H9 (cell line): Measurements from ENCODE around the gene TLE5. TPM values are rescaled to one million over a fixed set of nuclear protein-coding genes. Genes with fewer than 3 reads are reported as not detected.
A peak's percentile ranks its signal among the peaks of the same experiment; 100 is the strongest.

ENCODE experiments used
- DNase-seq: peaks from one replicate; pipeline ENCODE4 v3.0.0-alpha.2; 2017
- H2AFZ ChIP-seq: one replicate; pipeline ENCODE4 v1.6.1; 2013; ENCODE audit warnings: mild to moderate bottlenecking, low read length, control low read depth, moderate library complexity
- H2AK5ac ChIP-seq: 2 replicates; pipeline ENCODE4 v1.6.1; 2013; ENCODE audit warnings: low read length, control low read depth, mixed read lengths; ENCODE audit not compliant: insufficient read length
- H2BK120ac ChIP-seq: one replicate; pipeline ENCODE4 v1.6.1; 2013; ENCODE audit warnings: low read depth, mild to moderate bottlenecking, low read length, control low read depth, inconsistent platforms; ENCODE audit not compliant: poor library complexity, severe bottlenecking
- H2BK12ac ChIP-seq: 2 replicates; pipeline ENCODE4 v1.6.1; 2013; ENCODE audit warnings: low read length, control low read depth, mixed read lengths, low read depth; ENCODE audit not compliant: insufficient read length
- H2BK15ac ChIP-seq: 2 replicates; pipeline ENCODE4 v1.6.1; 2013; ENCODE audit warnings: low read depth, low read length, control low read depth
- H2BK20ac ChIP-seq: one replicate; pipeline ENCODE4 v1.6.1; 2013; ENCODE audit warnings: low read depth, mild to moderate bottlenecking, low read length, control low read depth, inconsistent platforms; ENCODE audit not compliant: poor library complexity, severe bottlenecking
- H2BK5ac ChIP-seq: 2 replicates; pipeline ENCODE4 v1.6.1; 2013; ENCODE audit warnings: low read length, control low read depth, mixed read lengths; ENCODE audit not compliant: insufficient read length
- H3K14ac ChIP-seq: 2 replicates; pipeline ENCODE4 v1.6.1; 2013; ENCODE audit warnings: low read length, control low read depth; ENCODE audit not compliant: insufficient read depth
- H3K18ac ChIP-seq: 2 replicates; pipeline ENCODE4 v1.6.1; 2013; ENCODE audit warnings: low read depth, mild to moderate bottlenecking, mixed read lengths, low read length, control low read depth; ENCODE audit not compliant: insufficient read length
- H3K23ac ChIP-seq: 2 replicates; pipeline ENCODE4 v1.6.1; 2013; ENCODE audit warnings: low read length, control low read depth, mixed read lengths, low read depth; ENCODE audit not compliant: insufficient read length
- H3K23me2 ChIP-seq: 2 replicates; pipeline ENCODE4 v1.6.1; 2013; ENCODE audit warnings: low read depth, mild to moderate bottlenecking, mixed read lengths, low read length, control low read depth; ENCODE audit not compliant: insufficient read length, poor library complexity, severe bottlenecking
- H3K27ac ChIP-seq: 2 replicates; pipeline ENCODE4 v1.5.1; 2013; ENCODE audit warnings: low read length, control low read depth, mixed read lengths, low read depth; ENCODE audit not compliant: insufficient read length
- H3K27me3 ChIP-seq: 2 replicates; pipeline ENCODE4 v1.6.1; 2013; ENCODE audit warnings: low read length, control low read depth, inconsistent platforms; ENCODE audit not compliant: insufficient read depth
- H3K4ac ChIP-seq: 2 replicates; pipeline ENCODE4 v1.6.1; 2013; ENCODE audit warnings: low read depth, mild to moderate bottlenecking, control low read depth, inconsistent platforms, low read length, moderate library complexity
- H3K4me1 ChIP-seq: 2 replicates; pipeline ENCODE4 v1.6.1; 2013; ENCODE audit warnings: low read length, control low read depth, inconsistent platforms; ENCODE audit not compliant: insufficient read depth
- H3K4me2 ChIP-seq: 2 replicates; pipeline ENCODE4 v1.6.1; 2013; ENCODE audit warnings: low read length, control low read depth, mixed read lengths; ENCODE audit not compliant: insufficient read length, insufficient read depth
- H3K56ac ChIP-seq: 2 replicates; pipeline ENCODE4 v1.6.1; 2013; ENCODE audit warnings: low read depth, mild to moderate bottlenecking, mixed read lengths, low read length, control low read depth; ENCODE audit not compliant: insufficient read length
- H3K79me1 ChIP-seq: 2 replicates; pipeline ENCODE4 v1.6.1; 2013; ENCODE audit warnings: low read depth, mild to moderate bottlenecking, moderate library complexity, low read length, control low read depth, inconsistent platforms; ENCODE audit not compliant: insufficient read depth, poor library complexity, severe bottlenecking
- H3K79me2 ChIP-seq: 2 replicates; pipeline ENCODE4 v1.6.1; 2013; ENCODE audit warnings: low read length, control low read depth, inconsistent platforms; ENCODE audit not compliant: insufficient read depth
- H3K9ac ChIP-seq: 2 replicates; pipeline ENCODE4 v1.6.1; 2013; ENCODE audit warnings: low read length, control low read depth, mixed read lengths; ENCODE audit not compliant: insufficient read length; ENCODE audit errors: extremely low read depth
- H3K9me3 ChIP-seq: one replicate; pipeline ENCODE4 v1.6.1; 2013; ENCODE audit warnings: low read depth, low read length, inconsistent platforms; ENCODE audit not compliant: control insufficient read depth
- H3T11ph ChIP-seq: one replicate; pipeline ENCODE4 v1.6.1; 2013; ENCODE audit warnings: mild to moderate bottlenecking, low read length, control low read depth, inconsistent platforms
- H4K20me1 ChIP-seq: one replicate; pipeline ENCODE4 v1.6.1; 2013; ENCODE audit not compliant: control insufficient read depth, insufficient read length, insufficient read depth
- H4K5ac ChIP-seq: 2 replicates; pipeline ENCODE4 v1.6.1; 2013; ENCODE audit warnings: low read depth, mild to moderate bottlenecking, mixed read lengths, low read length, control low read depth; ENCODE audit not compliant: insufficient read length
- H4K8ac ChIP-seq: replicated peaks from 2 replicates; pipeline ENCODE4 v1.6.1; 2013; ENCODE audit warnings: low read length, control low read depth, mixed read lengths, low read depth; ENCODE audit not compliant: insufficient read length
- H4K91ac ChIP-seq: 2 replicates; pipeline ENCODE4 v1.6.1; 2013; ENCODE audit warnings: low read depth, mild to moderate bottlenecking, moderate library complexity, mixed read lengths, low read length, control low read depth; ENCODE audit not compliant: insufficient read length
- H3K27ac Mint-ChIP-seq, 3 experiments: 2 replicates in 2 of 3; 3 replicates in 1 of 3; pipeline ENCODE4 v1.8.0; 2020 to 2021; ENCODE audit warnings: mixed read lengths in 3 of 3, mild to moderate bottlenecking in 1 of 3, moderate library complexity in 1 of 3
- H3K27me3 Mint-ChIP-seq: 2 replicates; pipeline ENCODE4 v1.8.0; 2021; ENCODE audit warnings: low read depth, mild to moderate bottlenecking, moderate library complexity, mixed read lengths
- H3K36me3 Mint-ChIP-seq, 3 experiments: 2 replicates in 2 of 3; 3 replicates in 1 of 3; pipeline ENCODE4 v1.8.0; 2020 to 2021; ENCODE audit warnings: low read depth in 3 of 3, mixed read lengths in 3 of 3; ENCODE audit not compliant: insufficient read depth in 1 of 3
- H3K4me1 Mint-ChIP-seq, 2 experiments: 2 replicates each; pipeline ENCODE4 v1.8.0; 2020; ENCODE audit warnings: mixed read lengths in 2 of 2
- H3K4me3 Mint-ChIP-seq, 2 experiments: 2 replicates in 1 of 2; 3 replicates in 1 of 2; pipeline ENCODE4 v1.8.0; 2020 to 2021; ENCODE audit warnings: mild to moderate bottlenecking in 2 of 2, mixed read lengths in 2 of 2, moderate library complexity in 1 of 2
- H3K9me3 Mint-ChIP-seq, 2 experiments: 2 replicates in 1 of 2; 3 replicates in 1 of 2; pipeline ENCODE4 v1.8.0; 2020; ENCODE audit warnings: mild to moderate bottlenecking in 2 of 2, mixed read lengths in 2 of 2, moderate library complexity in 1 of 2
- WGBS: extraction: QIAGEN DNeasy Blood & Tissue Kit; methylation state at CpG from one replicate; pipeline ENCODE4 v1.1.7; 2013; ENCODE audit warnings: missing lambda C conversion rate, low lambda C conversion rate, mixed read lengths; ENCODE audit not compliant: insufficient read length; ENCODE audit errors: extremely low coverage; 5-methylcytosine and 5-hydroxymethylcytosine counted together
- total RNA-seq: library from RNA; stranded (reverse); gene quantifications from 2 replicates; pipeline ENCODE4 v1.2.1, GENCODE V29; 2021
- TF ChIP-seq, protein P1 (sequence below): fragments of 200-600 bp; sonication (generic); conservative IDR thresholded peaks from 3 replicates; pipeline ENCODE4 v1.8.0; 2021; ENCODE audit warnings: antibody characterized with exemption, mild to moderate bottlenecking

The TLE5 gene
- total RNA-seq, 1 experiment from 2014 or later, result 221 TPM

DNA sequence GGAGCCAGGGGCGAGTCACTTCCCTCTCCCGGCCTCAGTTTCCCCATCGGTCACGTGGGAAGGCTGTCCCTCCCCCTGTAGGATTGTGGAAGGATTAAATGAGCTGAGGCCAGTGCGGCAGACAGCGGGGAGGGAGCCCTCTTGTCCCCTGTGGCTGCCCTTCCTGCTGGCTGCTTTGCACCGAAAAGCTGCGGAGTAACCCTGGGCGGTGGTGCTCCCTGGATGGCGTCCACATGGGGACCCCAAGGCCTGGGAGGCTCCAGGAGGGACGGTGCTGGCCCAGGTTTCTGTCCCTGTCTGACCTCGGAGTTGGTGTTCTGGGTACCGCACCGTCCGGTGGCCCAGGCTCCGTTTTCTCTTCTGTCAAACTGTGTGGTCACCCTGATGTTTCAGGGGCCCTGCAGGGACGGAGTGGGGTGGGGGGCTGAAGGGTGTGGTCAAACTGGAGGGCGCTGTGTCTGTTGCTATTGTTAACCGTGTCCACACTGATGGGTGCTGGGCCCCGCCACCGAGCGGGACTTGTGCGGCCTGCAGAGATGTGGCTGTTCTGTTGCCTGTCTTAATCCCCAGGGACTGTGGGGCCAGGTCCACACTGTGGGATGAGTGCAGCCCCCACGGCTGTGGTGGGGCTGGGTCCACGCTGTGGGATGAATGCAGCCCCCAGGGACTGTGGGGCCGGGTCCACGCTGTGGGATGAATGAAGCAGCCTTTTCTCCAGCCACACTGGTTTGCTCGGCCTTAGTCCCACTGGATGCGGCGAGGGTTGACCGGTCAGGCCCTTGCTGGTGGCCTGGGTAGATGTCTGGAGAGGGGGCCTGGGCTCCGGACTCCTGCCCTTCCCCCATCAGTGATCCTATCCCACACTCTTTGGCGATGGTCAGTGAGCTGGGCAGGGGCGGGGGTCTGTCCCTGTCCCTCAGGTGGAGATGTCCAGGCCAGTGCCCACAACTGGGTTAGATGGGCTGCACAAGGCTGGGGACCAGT, 38.7 kb upstream of the TLE5 start:
- Histone ChIP-seq H3K23ac (no peak overlapping the region), H3K4ac (no peak overlapping the region), H2BK5ac (no peak overlapping the region), H4K20me1 (peaks cover 10% of the 10 kb centered on the region), H3K9me3 (no peaks in the 10 kb centered on the region), H2BK20ac (no peak overlapping the region), H3K79me2 (peaks cover 26% of the 10 kb centered on the region; the same call in 1 of the 2 replicates), H2BK120ac (no peak overlapping the region), H2AFZ (no peak overlapping the region), H2AK5ac (no peak overlapping the region), H3K18ac (no peak overlapping the region), H3K4me1 (no peaks in the 10 kb centered on the region; the same call in 1 of the 2 replicates), H3K56ac (no peak overlapping the region), H3T11ph (no peak overlapping the region), H3K79me1 (peaks cover 15% of the 10 kb centered on the region), H3K27ac (no peak overlapping the region), H4K5ac (no peak overlapping the region), H3K27me3 (no peaks in the 10 kb centered on the region), H3K4me2 (no peak overlapping the region), H4K91ac (no peak overlapping the region), H3K23me2 (peaks cover 5% of the 10 kb centered on the region), H2BK15ac (no peak overlapping the region), H3K14ac (no peak overlapping the region; the same call in 1 of the 2 replicates), H4K8ac (no peak overlapping the region), H3K9ac (no peak overlapping the region), H2BK12ac (no peak overlapping the region)
- no peak overlapping the region for H3K4me3 Mint-ChIP-seq
- H3K9me3 Mint-ChIP-seq, result no peaks in the 10 kb centered on the region
- TF ChIP-seq, protein P1, sequence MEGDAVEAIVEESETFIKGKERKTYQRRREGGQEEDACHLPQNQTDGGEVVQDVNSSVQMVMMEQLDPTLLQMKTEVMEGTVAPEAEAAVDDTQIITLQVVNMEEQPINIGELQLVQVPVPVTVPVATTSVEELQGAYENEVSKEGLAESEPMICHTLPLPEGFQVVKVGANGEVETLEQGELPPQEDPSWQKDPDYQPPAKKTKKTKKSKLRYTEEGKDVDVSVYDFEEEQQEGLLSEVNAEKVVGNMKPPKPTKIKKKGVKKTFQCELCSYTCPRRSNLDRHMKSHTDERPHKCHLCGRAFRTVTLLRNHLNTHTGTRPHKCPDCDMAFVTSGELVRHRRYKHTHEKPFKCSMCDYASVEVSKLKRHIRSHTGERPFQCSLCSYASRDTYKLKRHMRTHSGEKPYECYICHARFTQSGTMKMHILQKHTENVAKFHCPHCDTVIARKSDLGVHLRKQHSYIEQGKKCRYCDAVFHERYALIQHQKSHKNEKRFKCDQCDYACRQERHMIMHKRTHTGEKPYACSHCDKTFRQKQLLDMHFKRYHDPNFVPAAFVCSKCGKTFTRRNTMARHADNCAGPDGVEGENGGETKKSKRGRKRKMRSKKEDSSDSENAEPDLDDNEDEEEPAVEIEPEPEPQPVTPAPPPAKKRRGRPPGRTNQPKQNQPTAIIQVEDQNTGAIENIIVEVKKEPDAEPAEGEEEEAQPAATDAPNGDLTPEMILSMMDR, result no peak
- H3K27ac Mint-ChIP-seq, result peak overlapping the region in 1 of 3 experiments; percentile 82; a peak in 1 of 7 replicates
- peaks cover 8 to 12% of the 10 kb centered on the region in 2 experiments; a peak in 3 of 4 replicates for H3K4me1 Mint-ChIP-seq
- H3K36me3 Mint-ChIP-seq, result no peaks in the 10 kb centered on the region
- H3K27me3 Mint-ChIP-seq, result no peaks in the 10 kb centered on the region
- no CpG with 5 or more reads among the region's 34 CpGs for WGBS
- no peak for DNase-seq
